HepG2 (cell line): Measurements from ENCODE around the gene SLC4A11. TPM values are rescaled to one million over a fixed set of nuclear protein-coding genes. Genes with fewer than 3 reads are reported as not detected.

Experiments
- CENPT ChIP-seq: sonication (generic); formaldehyde crosslinking; IDR thresholded peaks from 2 replicates; pipeline ENCODE4 v1.8.0; 2022; ENCODE audit warnings: low read depth, mild to moderate bottlenecking, moderate library complexity, missing genetic modification reagents
- HNRNPH1 ChIP-seq: fragments of 200-400 bp; formaldehyde crosslinking; optimal IDR thresholded peaks from 2 replicates; pipeline ENCODE3; 2017; ENCODE audit warnings: mild to moderate bottlenecking, low read depth, low read length
- MAFF ChIP-seq: IDR thresholded peaks from 2 replicates; pipeline ENCODE4 v1.6.1; 2011; ENCODE audit warnings: low read depth, low read length, improper control_type of control experiment
- NCOA5 ChIP-seq: sonication (generic); formaldehyde crosslinking; IDR thresholded peaks from 2 replicates; pipeline ENCODE4 v1.4.0; 2020; ENCODE audit warnings: missing genetic modification reagents
- TCF7 ChIP-seq: sonication (generic); IDR thresholded peaks from 2 replicates; pipeline ENCODE4 v1.6.1; 2016; ENCODE audit warnings: antibody characterized with exemption, low read depth
- polyA plus RNA-seq, 8 experiments: library from polyadenylated mRNA; depleted of rRNA in 3 of 8; stranded (reverse) in 7 of 8; unstranded in 1 of 8; fragments of >200 nt; fragmentation: Illumina TruSeq in 4 of 8; extraction: Trizol in 4 of 8; gene quantifications; 2 replicates each; pipeline versions ENCODE4 v1.2.1 to v1.2.3, GENCODE V29; 2011 to 2016; ENCODE audit warnings: low read depth in 4 of 8, missing spikeins in 1 of 8, mixed read lengths in 1 of 8; ENCODE audit not compliant: insufficient read depth in 1 of 8
- total RNA-seq, 5 experiments: library from RNA; depleted of rRNA; stranded (reverse); fragments of >200 nt; fragmentation: Illumina TruSeq; extraction: Trizol; gene quantifications; 2 replicates each; pipeline ENCODE4 v1.2.3, GENCODE V29; 2016; ENCODE audit warnings: low read depth in 1 of 5
- TF ChIP-seq, protein P1 (sequence below): sonication (generic); formaldehyde crosslinking; IDR thresholded peaks from 2 replicates; pipeline ENCODE4 v1.9.0; 2022; ENCODE audit warnings: missing genetic modification reagents, mild to moderate bottlenecking, borderline replicate concordance
- TF ChIP-seq, protein P2 (sequence below): IDR thresholded peaks from 2 replicates; pipeline ENCODE4 v1.4.0; 2020; ENCODE audit warnings: mild to moderate bottlenecking, missing genetic modification reagents
- TF ChIP-seq, protein P3 (sequence below): sonication (generic); formaldehyde crosslinking; IDR thresholded peaks from 2 replicates; pipeline ENCODE4 v1.4.0; 2020; ENCODE audit warnings: mild to moderate bottlenecking, missing genetic modification reagents
- TF ChIP-seq, protein P4 (sequence below): sonication (generic); formaldehyde crosslinking; IDR thresholded peaks from 2 replicates; pipeline ENCODE4 v1.4.0; 2020; ENCODE audit warnings: mild to moderate bottlenecking, missing genetic modification reagents
- TF ChIP-seq, protein P5 (sequence below): sonication (generic); formaldehyde crosslinking; IDR thresholded peaks from 2 replicates; pipeline ENCODE4 v1.5.0; 2020; ENCODE audit warnings: missing genetic modification reagents

Gene SLC4A11
- total and polyA plus RNA-seq, 2 of the 13 experiments (the other 11 are each of a cell fraction or from before 2014, with no cell fraction given): 3.9 to 27.0 TPM

DNA sequence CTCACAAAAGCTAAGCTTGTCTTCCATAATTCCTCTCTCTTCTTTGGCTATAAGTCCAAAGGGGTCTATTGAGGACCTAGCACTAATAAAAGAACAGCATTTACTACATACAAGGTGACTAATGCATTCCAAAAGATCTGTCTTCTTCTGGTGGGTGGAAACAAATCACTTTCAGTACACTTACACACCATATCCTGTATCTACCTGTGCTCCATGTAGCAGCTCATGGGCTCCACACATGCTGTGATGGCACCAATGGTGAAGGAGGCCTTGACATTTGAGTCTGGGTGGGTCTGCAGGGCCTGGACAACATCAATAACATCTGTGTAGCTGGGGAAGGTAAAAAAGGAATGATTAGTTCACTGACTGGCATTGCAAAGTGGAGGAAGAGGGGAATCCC, 42.4 kb upstream of the SLC4A11 start (continued):
- TF ChIP-seq, protein P1, sequence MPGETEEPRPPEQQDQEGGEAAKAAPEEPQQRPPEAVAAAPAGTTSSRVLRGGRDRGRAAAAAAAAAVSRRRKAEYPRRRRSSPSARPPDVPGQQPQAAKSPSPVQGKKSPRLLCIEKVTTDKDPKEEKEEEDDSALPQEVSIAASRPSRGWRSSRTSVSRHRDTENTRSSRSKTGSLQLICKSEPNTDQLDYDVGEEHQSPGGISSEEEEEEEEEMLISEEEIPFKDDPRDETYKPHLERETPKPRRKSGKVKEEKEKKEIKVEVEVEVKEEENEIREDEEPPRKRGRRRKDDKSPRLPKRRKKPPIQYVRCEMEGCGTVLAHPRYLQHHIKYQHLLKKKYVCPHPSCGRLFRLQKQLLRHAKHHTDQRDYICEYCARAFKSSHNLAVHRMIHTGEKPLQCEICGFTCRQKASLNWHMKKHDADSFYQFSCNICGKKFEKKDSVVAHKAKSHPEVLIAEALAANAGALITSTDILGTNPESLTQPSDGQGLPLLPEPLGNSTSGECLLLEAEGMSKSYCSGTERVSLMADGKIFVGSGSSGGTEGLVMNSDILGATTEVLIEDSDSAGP: no peak
- TF ChIP-seq NCOA5 (CRISPR knock-in tag): no peak
- TF ChIP-seq, protein P2, sequence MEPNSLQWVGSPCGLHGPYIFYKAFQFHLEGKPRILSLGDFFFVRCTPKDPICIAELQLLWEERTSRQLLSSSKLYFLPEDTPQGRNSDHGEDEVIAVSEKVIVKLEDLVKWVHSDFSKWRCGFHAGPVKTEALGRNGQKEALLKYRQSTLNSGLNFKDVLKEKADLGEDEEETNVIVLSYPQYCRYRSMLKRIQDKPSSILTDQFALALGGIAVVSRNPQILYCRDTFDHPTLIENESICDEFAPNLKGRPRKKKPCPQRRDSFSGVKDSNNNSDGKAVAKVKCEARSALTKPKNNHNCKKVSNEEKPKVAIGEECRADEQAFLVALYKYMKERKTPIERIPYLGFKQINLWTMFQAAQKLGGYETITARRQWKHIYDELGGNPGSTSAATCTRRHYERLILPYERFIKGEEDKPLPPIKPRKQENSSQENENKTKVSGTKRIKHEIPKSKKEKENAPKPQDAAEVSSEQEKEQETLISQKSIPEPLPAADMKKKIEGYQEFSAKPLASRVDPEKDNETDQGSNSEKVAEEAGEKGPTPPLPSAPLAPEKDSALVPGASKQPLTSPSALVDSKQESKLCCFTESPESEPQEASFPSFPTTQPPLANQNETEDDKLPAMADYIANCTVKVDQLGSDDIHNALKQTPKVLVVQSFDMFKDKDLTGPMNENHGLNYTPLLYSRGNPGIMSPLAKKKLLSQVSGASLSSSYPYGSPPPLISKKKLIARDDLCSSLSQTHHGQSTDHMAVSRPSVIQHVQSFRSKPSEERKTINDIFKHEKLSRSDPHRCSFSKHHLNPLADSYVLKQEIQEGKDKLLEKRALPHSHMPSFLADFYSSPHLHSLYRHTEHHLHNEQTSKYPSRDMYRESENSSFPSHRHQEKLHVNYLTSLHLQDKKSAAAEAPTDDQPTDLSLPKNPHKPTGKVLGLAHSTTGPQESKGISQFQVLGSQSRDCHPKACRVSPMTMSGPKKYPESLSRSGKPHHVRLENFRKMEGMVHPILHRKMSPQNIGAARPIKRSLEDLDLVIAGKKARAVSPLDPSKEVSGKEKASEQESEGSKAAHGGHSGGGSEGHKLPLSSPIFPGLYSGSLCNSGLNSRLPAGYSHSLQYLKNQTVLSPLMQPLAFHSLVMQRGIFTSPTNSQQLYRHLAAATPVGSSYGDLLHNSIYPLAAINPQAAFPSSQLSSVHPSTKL (CRISPR knock-in tag): no peak
- no peak for TF ChIP-seq HNRNPH1
- TF ChIP-seq, protein P3, sequence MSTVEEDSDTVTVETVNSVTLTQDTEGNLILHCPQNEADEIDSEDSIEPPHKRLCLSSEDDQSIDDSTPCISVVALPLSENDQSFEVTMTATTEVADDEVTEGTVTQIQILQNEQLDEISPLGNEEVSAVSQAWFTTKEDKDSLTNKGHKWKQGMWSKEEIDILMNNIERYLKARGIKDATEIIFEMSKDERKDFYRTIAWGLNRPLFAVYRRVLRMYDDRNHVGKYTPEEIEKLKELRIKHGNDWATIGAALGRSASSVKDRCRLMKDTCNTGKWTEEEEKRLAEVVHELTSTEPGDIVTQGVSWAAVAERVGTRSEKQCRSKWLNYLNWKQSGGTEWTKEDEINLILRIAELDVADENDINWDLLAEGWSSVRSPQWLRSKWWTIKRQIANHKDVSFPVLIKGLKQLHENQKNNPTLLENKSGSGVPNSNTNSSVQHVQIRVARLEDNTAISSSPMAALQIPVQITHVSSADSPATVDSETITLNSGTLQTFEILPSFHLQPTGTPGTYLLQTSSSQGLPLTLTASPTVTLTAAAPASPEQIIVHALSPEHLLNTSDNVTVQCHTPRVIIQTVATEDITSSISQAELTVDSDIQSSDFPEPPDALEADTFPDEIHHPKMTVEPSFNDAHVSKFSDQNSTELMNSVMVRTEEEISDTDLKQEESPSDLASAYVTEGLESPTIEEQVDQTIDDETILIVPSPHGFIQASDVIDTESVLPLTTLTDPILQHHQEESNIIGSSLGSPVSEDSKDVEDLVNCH (CRISPR knock-in tag): no peak
- no peak for TF ChIP-seq CENPT (CRISPR knock-in tag)
- no peak for TF ChIP-seq TCF7
- TF ChIP-seq, protein P4, sequence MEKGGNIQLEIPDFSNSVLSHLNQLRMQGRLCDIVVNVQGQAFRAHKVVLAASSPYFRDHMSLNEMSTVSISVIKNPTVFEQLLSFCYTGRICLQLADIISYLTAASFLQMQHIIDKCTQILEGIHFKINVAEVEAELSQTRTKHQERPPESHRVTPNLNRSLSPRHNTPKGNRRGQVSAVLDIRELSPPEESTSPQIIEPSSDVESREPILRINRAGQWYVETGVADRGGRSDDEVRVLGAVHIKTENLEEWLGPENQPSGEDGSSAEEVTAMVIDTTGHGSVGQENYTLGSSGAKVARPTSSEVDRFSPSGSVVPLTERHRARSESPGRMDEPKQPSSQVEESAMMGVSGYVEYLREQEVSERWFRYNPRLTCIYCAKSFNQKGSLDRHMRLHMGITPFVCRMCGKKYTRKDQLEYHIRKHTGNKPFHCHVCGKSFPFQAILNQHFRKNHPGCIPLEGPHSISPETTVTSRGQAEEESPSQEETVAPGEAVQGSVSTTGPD (CRISPR knock-in tag): no peak
- no peak for TF ChIP-seq MAFF
- TF ChIP-seq, protein P5, sequence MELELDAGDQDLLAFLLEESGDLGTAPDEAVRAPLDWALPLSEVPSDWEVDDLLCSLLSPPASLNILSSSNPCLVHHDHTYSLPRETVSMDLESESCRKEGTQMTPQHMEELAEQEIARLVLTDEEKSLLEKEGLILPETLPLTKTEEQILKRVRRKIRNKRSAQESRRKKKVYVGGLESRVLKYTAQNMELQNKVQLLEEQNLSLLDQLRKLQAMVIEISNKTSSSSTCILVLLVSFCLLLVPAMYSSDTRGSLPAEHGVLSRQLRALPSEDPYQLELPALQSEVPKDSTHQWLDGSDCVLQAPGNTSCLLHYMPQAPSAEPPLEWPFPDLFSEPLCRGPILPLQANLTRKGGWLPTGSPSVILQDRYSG: no peak
